K562 (cell line): ENCODE results near the gene C6orf62. TPM values are rescaled to one million over a fixed set of nuclear protein-coding genes. Genes with fewer than 3 reads are reported as not detected.

Experiments
- MECOM ChIP-seq: fragments of 250-450 bp; sonication (Bioruptor Pico); IDR thresholded peaks from 2 replicates; pipeline ENCODE4 v1.8.0; 2022; ENCODE audit warnings: inconsistent platforms
- PML ChIP-seq: IDR thresholded peaks from 2 replicates; pipeline ENCODE4 v1.6.1; 2012; ENCODE audit warnings: low read length, inconsistent platforms
- PTTG1 ChIP-seq: fragments of 450-650 bp; IDR thresholded peaks from 2 replicates; pipeline ENCODE4 v1.6.1; 2016; ENCODE audit warnings: low read depth, mild to moderate bottlenecking, missing genetic modification characterization, missing compliant biosample characterization
- ZEB2 ChIP-seq: fragments of 450-650 bp; IDR thresholded peaks from 2 replicates; pipeline ENCODE4 v1.6.1; 2016
- ZNF197 ChIP-seq: fragments of 200-800 bp; sonication (Bioruptor generic); IDR thresholded peaks from 2 replicates; pipeline ENCODE4 v1.6.1; 2016; ENCODE audit warnings: low read depth, missing genetic modification characterization, missing compliant biosample characterization
- ZNF253 ChIP-seq: fragments of 250-450 bp; sonication (Bioruptor Pico); conservative IDR thresholded peaks from 2 replicates; pipeline ENCODE4 v1.6.1; 2021; ENCODE audit warnings: mild to moderate bottlenecking
- ZNF445 ChIP-seq: fragments of 250-450 bp; sonication (Bioruptor Pico); IDR thresholded peaks from 2 replicates; pipeline ENCODE4 v1.4.0; 2020; ENCODE audit warnings: low read depth, mild to moderate bottlenecking, moderate library complexity
- polyA plus RNA-seq, 8 experiments: library from polyadenylated mRNA; depleted of rRNA in 4 of 8; stranded (reverse) in 5 of 8; unstranded in 3 of 8; fragments of >200 nt; fragmentation: Nextera tagmentation in 2 of 8; fragmentation: Illumina TruSeq in 1 of 8; extraction: Ambion mirVana in 2 of 8; extraction: Trizol in 1 of 8; gene quantifications; 2 replicates each; pipeline versions ENCODE4 v1.2.1 to v1.2.3, GENCODE V29; 2011 to 2014; ENCODE audit warnings: inconsistent platforms in 1 of 8, missing spikeins in 1 of 8
- total RNA-seq, 7 experiments: library from RNA; depleted of rRNA in 6 of 7; stranded (reverse); fragments of >200 nt in 6 of 7; fragmentation: Illumina TruSeq in 2 of 7; extraction: Trizol in 2 of 7; gene quantifications; 2 replicates each; pipeline versions ENCODE4 v1.2.1 to v1.2.3, GENCODE V29; 2011 to 2021; ENCODE audit warnings: low replicate concordance in 1 of 7
- TF ChIP-seq, protein P1 (sequence below): sonication (generic); formaldehyde crosslinking; IDR thresholded peaks from 2 replicates; pipeline ENCODE4 v1.8.0; 2022; ENCODE audit warnings: missing genetic modification reagents, mild to moderate bottlenecking, moderate library complexity, borderline replicate concordance
- TF ChIP-seq, protein P2 (sequence below): fragments of 250-450 bp; sonication (Bioruptor Pico); IDR thresholded peaks from 2 replicates; pipeline ENCODE4 v1.4.0; 2020; ENCODE audit warnings: mild to moderate bottlenecking, moderate library complexity
- TF ChIP-seq, protein P3 (sequence below): IDR thresholded peaks from 3 replicates; pipeline ENCODE4 v1.6.1; 2011; ENCODE audit warnings: borderline replicate concordance, mild to moderate bottlenecking, moderate library complexity; ENCODE audit not compliant: insufficient read length; ENCODE audit errors: extremely low read depth
- TF ChIP-seq, protein P4 (sequence below): fragments of 450-650 bp; IDR thresholded peaks from 2 replicates; pipeline ENCODE4 v1.6.1; 2018; ENCODE audit warnings: mild to moderate bottlenecking, low read depth; ENCODE audit not compliant: partially characterized antibody
- TF ChIP-seq, protein P5 (sequence below): sonication (generic); formaldehyde crosslinking; IDR thresholded peaks from 2 replicates; pipeline ENCODE4 v1.8.1; 2023; ENCODE audit warnings: mild to moderate bottlenecking, missing genetic modification reagents
- TF ChIP-seq, protein P6 (sequence below): sonication (generic); formaldehyde crosslinking; IDR thresholded peaks from 2 replicates; pipeline ENCODE4 v1.8.0; 2022; ENCODE audit warnings: mild to moderate bottlenecking, low read depth, missing genetic modification reagents
- TF ChIP-seq, protein P7 (sequence below): sonication (generic); formaldehyde crosslinking; IDR thresholded peaks from 2 replicates; pipeline ENCODE4 v1.8.0; 2023; ENCODE audit warnings: mild to moderate bottlenecking, missing genetic modification reagents

C6orf62 gene
- total and polyA plus RNA-seq, 9 of the 15 experiments (the other 6 are each of a cell fraction or from before 2014, with no cell fraction given): 48.5 to 579 (median 111) TPM

DNA sequence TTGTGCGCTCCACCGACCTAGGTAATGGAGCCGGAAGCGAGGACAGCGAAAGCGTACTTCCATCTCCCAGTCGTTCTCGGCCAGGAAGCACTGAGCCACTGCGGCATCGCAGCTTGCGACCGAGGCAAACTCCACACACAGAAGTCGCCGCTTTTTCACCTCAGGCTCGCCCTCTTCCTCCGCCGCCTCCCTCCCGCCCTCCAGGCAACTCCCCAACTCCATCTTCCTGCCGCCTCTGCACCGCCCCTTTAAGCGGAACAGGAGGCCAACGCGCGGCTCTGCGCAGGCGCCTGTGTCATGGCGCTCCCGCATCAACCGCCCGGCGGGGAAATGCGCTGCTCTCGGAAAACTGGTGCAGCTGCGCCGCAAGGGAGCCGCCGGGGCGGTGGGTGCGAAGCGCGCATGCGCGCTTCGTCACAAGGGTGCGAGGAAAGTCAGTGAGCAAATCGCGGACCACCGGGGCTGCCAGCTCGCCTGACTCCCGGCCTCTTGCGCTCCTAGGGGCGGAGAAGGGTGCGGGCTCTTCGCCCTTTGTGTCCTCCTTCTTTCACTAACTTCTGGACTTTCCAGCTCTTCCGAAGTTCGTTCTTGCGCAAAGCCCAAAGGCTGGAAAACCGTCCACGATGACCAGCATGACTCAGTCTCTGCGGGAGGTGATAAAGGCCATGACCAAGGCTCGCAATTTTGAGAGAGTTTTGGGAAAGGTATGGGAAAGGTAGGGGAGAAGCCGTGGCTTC, 52.1 kb downstream of the C6orf62 start, which contains the start of the genes ACOT13 and TDP2 (continued):
- TF ChIP-seq, protein P1, sequence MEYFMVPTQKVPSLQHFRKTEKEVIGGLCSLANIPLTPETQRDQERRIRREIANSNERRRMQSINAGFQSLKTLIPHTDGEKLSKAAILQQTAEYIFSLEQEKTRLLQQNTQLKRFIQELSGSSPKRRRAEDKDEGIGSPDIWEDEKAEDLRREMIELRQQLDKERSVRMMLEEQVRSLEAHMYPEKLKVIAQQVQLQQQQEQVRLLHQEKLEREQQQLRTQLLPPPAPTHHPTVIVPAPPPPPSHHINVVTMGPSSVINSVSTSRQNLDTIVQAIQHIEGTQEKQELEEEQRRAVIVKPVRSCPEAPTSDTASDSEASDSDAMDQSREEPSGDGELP (CRISPR knock-in tag): peak; percentile 91; the same call in 1 of the 2 replicates
- 0 out of 2 replicates have a peak, but pooled peaks have one; percentile 36 for TF ChIP-seq ZNF197 (CRISPR knock-in tag)
- TF ChIP-seq, protein P2, sequence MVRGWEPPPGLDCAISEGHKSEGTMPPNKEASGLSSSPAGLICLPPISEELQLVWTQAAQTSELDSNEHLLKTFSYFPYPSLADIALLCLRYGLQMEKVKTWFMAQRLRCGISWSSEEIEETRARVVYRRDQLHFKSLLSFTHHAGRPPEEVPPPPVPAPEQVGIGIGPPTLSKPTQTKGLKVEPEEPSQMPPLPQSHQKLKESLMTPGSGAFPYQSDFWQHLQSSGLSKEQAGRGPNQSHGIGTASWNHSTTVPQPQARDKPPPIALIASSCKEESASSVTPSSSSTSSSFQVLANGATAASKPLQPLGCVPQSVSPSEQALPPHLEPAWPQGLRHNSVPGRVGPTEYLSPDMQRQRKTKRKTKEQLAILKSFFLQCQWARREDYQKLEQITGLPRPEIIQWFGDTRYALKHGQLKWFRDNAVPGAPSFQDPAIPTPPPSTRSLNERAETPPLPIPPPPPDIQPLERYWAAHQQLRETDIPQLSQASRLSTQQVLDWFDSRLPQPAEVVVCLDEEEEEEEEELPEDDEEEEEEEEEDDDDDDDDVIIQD (CRISPR knock-in tag): no peak
- TF ChIP-seq, protein P3, sequence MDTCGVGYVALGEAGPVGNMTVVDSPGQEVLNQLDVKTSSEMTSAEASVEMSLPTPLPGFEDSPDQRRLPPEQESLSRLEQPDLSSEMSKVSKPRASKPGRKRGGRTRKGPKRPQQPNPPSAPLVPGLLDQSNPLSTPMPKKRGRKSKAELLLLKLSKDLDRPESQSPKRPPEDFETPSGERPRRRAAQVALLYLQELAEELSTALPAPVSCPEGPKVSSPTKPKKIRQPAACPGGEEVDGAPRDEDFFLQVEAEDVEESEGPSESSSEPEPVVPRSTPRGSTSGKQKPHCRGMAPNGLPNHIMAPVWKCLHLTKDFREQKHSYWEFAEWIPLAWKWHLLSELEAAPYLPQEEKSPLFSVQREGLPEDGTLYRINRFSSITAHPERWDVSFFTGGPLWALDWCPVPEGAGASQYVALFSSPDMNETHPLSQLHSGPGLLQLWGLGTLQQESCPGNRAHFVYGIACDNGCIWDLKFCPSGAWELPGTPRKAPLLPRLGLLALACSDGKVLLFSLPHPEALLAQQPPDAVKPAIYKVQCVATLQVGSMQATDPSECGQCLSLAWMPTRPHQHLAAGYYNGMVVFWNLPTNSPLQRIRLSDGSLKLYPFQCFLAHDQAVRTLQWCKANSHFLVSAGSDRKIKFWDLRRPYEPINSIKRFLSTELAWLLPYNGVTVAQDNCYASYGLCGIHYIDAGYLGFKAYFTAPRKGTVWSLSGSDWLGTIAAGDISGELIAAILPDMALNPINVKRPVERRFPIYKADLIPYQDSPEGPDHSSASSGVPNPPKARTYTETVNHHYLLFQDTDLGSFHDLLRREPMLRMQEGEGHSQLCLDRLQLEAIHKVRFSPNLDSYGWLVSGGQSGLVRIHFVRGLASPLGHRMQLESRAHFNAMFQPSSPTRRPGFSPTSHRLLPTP: no peak
- TF ChIP-seq ZEB2: peak; percentile 96
- TF ChIP-seq ZNF253 (CRISPR knock-in tag): no peak
- TF ChIP-seq, protein P4, sequence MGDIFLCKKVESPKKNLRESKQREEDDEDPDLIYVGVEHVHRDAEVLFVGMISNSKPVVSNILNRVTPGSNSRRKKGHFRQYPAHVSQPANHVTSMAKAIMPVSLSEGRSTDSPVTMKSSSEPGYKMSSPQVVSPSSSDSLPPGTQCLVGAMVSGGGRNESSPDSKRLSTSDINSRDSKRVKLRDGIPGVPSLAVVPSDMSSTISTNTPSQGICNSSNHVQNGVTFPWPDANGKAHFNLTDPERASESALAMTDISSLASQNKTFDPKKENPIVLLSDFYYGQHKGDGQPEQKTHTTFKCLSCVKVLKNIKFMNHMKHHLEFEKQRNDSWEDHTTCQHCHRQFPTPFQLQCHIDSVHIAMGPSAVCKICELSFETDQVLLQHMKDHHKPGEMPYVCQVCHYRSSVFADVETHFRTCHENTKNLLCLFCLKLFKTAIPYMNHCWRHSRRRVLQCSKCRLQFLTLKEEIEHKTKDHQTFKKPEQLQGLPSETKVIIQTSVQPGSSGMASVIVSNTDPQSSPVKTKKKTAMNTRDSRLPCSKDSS: no peak
- TF ChIP-seq, protein P5, sequence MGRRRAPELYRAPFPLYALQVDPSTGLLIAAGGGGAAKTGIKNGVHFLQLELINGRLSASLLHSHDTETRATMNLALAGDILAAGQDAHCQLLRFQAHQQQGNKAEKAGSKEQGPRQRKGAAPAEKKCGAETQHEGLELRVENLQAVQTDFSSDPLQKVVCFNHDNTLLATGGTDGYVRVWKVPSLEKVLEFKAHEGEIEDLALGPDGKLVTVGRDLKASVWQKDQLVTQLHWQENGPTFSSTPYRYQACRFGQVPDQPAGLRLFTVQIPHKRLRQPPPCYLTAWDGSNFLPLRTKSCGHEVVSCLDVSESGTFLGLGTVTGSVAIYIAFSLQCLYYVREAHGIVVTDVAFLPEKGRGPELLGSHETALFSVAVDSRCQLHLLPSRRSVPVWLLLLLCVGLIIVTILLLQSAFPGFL: no peak; the same call in 1 of the 2 replicates
- peak; percentile 79 for TF ChIP-seq PML
- TF ChIP-seq, protein P6, sequence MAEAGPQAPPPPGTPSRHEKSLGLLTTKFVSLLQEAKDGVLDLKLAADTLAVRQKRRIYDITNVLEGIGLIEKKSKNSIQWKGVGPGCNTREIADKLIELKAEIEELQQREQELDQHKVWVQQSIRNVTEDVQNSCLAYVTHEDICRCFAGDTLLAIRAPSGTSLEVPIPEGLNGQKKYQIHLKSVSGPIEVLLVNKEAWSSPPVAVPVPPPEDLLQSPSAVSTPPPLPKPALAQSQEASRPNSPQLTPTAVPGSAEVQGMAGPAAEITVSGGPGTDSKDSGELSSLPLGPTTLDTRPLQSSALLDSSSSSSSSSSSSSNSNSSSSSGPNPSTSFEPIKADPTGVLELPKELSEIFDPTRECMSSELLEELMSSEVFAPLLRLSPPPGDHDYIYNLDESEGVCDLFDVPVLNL (CRISPR knock-in tag): no peak
- TF ChIP-seq, protein P7, sequence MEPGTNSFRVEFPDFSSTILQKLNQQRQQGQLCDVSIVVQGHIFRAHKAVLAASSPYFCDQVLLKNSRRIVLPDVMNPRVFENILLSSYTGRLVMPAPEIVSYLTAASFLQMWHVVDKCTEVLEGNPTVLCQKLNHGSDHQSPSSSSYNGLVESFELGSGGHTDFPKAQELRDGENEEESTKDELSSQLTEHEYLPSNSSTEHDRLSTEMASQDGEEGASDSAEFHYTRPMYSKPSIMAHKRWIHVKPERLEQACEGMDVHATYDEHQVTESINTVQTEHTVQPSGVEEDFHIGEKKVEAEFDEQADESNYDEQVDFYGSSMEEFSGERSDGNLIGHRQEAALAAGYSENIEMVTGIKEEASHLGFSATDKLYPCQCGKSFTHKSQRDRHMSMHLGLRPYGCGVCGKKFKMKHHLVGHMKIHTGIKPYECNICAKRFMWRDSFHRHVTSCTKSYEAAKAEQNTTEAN (CRISPR knock-in tag): no peak
- TF ChIP-seq MECOM (CRISPR knock-in tag): no peak
- no peak for TF ChIP-seq ZNF445 (CRISPR knock-in tag)
- no peak for TF ChIP-seq PTTG1 (tag)
